Brain pericyte (primary cell): Measurements from ENCODE around the gene XRCC6.
"Not testable (repeated sequence)": the region's sequence is repeated elsewhere in the genome, so short reads cannot be mapped to it uniquely, and the experiment has no call there.

ENCODE experiments used
- DNase-seq: peaks from one replicate; pipeline ENCODE4 v3.0.0-alpha.2; 2012; ENCODE audit warnings: low read depth, low spot score

The XRCC6 gene

DNA sequence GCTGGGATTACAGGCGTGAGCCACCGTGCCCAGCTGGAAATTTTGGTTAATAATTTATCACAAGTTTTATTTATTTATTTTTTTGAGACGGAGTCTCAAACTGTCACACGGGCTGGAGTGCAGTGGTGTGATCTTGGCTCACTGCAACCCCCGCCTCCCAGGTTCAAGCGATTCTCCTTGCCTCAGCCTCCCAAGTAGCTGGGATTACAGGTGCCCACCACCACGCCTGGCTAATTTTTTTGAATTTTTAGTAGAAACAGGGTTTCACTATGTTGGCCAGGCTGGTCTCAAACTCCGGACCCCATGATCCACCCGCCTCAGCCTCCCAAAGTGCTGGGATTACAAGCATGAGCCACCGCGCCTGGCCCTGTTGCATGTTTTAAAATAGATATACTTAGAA lies 65.8 kb downstream of the XRCC6 start:
- DNase-seq: not testable (repeated sequence)

- no peak for DNase-seq
Observed at GRCh38 chr22:41687901-41688364, 66.8 kb downstream of the XRCC6 start.

- DNase-seq: peak; percentile 76
Observed at GRCh38 chr22:41688365-41689211, 67.5 kb downstream of the XRCC6 start, which contains the start of gene SNU13. TSS of gene SNU13 (minus strand) at chr22:41688867. CDS start at chr22:41688796, 71 bp downstream.

GRCh38 chr22:41690476-41690875 lies 69.4 kb downstream of the XRCC6 start:
- no peak for DNase-seq

DNA sequence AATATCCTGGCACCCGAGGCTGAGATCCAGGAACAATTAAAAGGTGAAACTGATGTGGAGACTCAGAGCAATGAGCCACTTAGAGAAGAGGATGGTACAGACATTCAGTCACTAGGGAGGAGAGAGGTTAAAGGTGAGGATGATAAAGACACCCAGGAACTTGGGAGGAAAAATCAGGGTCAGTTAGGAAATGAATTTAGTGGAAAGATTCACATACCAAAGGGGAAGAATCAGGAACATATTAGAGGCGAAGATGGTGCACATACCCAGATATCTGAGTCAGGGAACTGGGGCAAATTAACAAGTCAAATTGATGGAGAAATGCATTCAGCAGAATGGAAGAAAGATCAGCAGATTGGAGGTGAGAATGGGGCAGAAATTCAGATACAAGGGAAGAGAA lies 74.1 kb downstream of the XRCC6 start:
- no peak for DNase-seq

DNA sequence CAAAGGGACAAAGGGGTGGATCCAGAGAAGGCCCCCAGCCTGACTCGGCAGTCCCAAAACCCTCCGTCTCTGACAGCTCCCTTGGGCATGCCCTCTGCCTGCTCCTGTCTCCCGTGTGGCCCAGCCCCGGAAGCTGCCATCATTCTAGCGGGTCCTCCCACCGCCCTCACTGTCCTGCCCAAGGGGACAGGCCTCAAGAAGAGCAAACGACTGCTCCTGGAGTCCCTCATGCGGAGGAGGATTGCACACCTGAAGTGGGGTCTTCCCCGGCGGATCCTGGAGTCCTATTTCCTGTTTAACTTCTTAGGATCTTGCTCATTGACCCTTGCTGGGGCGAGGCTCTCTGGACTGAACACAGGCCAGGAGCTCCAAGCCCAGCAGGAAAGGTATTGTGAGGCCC lies 75.6 kb downstream of the XRCC6 start:
- no peak for DNase-seq

DNA sequence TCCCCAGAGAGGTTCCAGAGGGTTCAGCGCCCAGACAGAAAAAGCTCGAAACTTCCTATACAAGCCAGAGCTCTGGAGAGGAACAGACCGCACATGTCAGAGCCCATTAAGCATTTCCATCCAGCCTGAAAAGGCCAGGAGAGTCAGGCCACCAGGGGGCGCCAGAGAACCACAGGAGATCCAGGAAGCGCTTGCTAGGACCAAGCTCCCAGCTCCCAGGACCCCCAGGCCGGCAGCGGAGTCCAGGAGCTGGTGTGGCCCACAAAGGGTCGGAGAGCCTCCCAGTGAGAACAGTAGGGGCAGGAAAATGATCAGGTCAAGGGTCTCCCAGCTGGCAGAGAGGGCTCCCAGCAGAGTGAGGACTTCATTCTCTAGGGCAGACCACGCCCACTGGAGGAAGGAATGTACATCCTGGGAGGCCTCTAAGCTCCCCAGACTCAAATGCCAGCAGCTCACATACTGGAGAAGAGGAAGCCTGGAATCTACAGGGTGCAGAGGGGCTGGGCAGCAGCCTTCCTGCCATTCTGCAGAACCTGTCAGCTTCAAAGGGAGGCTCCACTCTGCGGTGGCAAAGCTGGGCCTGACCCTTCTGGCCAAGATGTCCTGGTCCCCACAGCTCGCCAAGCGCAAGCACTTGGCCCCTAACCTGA lies 76.2 kb downstream of the XRCC6 start:
- DNase-seq: peak; percentile 75

DNA sequence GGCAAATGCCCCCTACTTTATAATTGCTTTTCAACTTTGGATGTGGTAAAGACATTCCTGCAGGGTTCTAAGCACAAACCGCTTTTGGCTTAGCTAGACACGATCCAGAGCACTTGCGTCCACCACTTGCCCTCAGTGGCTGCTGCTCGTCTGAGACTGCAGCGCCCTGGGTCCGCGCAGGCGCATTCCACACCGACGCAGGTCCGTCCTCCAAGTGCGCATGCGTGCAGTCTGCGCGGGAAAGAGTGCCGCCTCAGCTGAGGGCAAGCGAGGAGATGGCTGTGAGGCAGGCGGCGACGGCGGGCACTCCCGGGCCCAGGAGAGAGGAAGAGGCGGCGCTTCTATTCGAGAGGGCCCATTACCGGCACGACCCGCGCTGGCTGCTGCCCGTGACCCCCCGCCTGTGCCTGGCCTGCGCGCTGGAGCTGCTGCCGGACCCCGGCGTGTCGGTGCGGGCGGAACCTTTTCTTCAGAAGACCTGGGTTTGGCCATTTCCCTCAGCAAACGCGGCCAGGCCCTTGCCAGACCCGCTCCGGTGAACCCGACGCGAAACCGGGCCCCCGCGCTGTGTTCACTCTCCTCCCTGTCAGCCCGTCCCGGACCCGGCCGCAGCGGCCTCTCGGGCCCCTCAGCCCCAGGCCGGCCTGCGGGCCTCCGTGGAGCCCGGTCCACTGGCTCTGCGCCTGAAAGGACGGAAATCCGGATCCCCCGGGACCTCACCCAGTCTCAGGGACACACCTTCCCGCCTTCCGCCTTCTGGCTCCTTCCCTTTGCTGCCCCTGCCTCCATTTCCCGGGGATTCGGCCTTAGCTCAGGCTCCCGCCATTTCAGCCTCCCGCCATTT lies 78.4 kb downstream of the XRCC6 start, which contains the start of gene MEI1:
Gene MEI1 (plus strand): TSS at position 240 of the 844 bp plus-strand sequence. CDS start 36 bp downstream, at position 276.
- DNase-seq: no peak

- no peak for DNase-seq
Observed at GRCh38 chr22:41700108-41700364, 78.9 kb downstream of the XRCC6 start.

- DNase-seq: no peak
Observed at GRCh38 chr22:41702763-41703162, 81.7 kb downstream of the XRCC6 start.

- DNase-seq: no peak
Observed at GRCh38 chr22:41709341-41709740, 88.2 kb downstream of the XRCC6 start.

- no peak for DNase-seq
Observed at GRCh38 chr22:41713004-41713403, 91.9 kb downstream of the XRCC6 start.
